Skeletal muscle satellite cell (primary cell): ENCODE results near the gene MFN1.

Experiments used
- H3K27me3 ChIP-seq: 2 replicates; pipeline ENCODE4 v1.7.0; 2013; ENCODE audit warnings: low read length; ENCODE audit not compliant: control insufficient read depth, insufficient read depth
- H3K36me3 ChIP-seq: 2 replicates; pipeline ENCODE4 v1.7.0; 2013; ENCODE audit warnings: mild to moderate bottlenecking, control low read depth, low read length; ENCODE audit not compliant: insufficient read depth
- H3K4me1 ChIP-seq: 2 replicates; pipeline ENCODE4 v1.7.0; 2013; ENCODE audit warnings: low read length; ENCODE audit not compliant: control insufficient read depth, insufficient read depth
- H3K4me2 ChIP-seq: 2 replicates; pipeline ENCODE4 v1.7.0; 2013; ENCODE audit warnings: mild to moderate bottlenecking, low read length
- H3K4me3 ChIP-seq: 2 replicates; pipeline ENCODE4 v1.7.0; 2013; ENCODE audit warnings: low read length
- H3K9ac ChIP-seq: 2 replicates; pipeline ENCODE4 v1.7.0; 2013; ENCODE audit warnings: mild to moderate bottlenecking, low read depth, low read length, moderate library complexity
- H3K9me3 ChIP-seq: replicated peaks from 2 replicates; pipeline ENCODE4 v1.7.0; 2013; ENCODE audit warnings: mild to moderate bottlenecking, control low read depth, low read length

MFN1 gene

DNA sequence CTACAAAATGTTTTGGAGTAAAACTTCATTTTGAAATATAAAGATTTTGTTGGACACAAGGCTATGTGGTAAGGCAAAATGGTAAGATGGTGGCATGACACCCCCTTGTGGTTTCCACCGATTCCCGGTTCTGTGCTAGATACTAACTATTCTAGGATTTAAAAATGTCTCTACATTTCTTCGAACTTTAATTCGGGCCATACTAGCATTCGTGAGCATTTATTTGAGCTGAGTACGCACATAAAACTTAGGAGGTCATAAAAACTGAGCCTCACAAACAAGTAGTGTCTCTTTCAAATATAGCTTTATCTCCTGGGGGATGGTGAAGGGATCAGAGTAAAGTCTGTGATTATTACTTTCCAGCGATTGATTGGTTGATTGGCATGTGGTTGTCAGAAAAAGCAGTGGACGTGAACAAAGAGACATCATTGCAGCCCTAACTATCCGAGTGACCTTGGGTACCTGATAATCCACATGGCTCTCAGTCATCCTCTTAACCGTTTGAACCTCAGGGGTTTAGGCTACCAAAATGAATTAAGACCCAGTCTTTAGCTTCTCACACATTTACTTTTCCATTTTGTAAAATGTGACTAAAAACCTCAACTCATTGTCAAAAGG lies 25.7 kb upstream of the MFN1 start:
- Histone ChIP-seq H3K9ac (peak overlapping the region; percentile 97), H3K27me3 (no peaks in the 10 kb centered on the region), H3K4me3 (peak overlapping the region; percentile 93)

DNA sequence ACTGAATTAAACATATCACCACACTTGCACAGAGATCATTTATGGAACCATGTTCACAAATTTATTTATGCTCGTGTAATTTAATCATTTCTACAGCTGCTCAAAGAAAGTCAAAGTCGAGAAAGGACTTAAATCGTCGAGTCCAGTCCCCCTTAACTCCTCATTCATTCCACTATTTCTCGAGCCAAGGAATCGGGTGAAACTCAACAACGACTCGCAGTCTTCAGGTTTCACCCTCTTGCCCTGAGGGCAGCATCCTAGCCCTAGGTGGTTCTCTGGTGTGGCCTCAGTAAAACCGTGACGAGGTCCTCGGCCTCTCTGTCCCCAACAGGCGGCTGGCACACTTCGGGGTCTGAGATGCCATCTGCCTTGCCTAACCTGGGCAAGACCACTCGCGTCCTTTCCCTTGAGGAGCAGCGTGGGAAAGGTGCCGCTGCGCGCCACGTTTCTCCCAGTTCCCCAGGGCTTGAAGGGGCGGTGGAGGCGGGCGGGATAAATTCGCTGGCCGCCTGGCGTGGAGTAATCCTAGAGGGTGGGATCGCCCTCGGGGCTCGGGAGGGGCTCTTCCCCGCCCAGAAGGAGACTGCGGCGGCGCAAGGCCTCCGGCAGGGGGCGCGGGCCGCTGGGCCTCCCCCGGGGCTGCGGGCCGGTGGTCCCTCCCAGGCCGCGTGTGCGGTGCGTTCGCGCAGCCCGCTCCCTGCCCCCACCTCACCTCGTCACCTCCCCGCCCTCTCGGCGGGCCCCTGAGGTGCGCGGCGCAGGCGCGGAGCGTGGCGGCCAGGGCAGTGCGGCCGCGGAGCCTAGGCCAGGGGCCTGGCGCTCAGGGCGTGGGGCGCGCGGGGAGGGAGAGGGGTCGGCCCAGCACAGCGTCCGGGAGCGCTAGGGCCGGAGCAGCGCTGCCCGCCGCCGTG lies 25.0 kb upstream of the MFN1 start, which contains the start of gene ZNF639:
ZNF639 (plus strand) TSS at position 746 of the 911 bp plus-strand sequence. CDS start 5,263 bp downstream, outside the sequence.
- H3K4me2 ChIP-seq: peak within 1 kb of the TSS; percentile 82
- H3K4me3 ChIP-seq: peak within 1 kb of the TSS; percentile 93
- peaks cover 18% of the 10 kb centered on the region for H3K4me1 ChIP-seq
- no peaks in the 10 kb centered on the region for H3K27me3 ChIP-seq
- no peaks in the 10 kb centered on the region for H3K9me3 ChIP-seq
- peaks cover 5% of the 10 kb centered on the region for H3K36me3 ChIP-seq
- peak within 1 kb of the TSS; percentile 97 for H3K9ac ChIP-seq

More for the DNA sequence above, 25.7 kb upstream of the MFN1 start:
- Histone ChIP-seq H3K9me3 (no peaks in the 10 kb centered on the region), H3K4me1 (peaks cover 18% of the 10 kb centered on the region), H3K4me2 (peak overlapping the region; percentile 82), H3K36me3 (peaks cover 4% of the 10 kb centered on the region)

DNA sequence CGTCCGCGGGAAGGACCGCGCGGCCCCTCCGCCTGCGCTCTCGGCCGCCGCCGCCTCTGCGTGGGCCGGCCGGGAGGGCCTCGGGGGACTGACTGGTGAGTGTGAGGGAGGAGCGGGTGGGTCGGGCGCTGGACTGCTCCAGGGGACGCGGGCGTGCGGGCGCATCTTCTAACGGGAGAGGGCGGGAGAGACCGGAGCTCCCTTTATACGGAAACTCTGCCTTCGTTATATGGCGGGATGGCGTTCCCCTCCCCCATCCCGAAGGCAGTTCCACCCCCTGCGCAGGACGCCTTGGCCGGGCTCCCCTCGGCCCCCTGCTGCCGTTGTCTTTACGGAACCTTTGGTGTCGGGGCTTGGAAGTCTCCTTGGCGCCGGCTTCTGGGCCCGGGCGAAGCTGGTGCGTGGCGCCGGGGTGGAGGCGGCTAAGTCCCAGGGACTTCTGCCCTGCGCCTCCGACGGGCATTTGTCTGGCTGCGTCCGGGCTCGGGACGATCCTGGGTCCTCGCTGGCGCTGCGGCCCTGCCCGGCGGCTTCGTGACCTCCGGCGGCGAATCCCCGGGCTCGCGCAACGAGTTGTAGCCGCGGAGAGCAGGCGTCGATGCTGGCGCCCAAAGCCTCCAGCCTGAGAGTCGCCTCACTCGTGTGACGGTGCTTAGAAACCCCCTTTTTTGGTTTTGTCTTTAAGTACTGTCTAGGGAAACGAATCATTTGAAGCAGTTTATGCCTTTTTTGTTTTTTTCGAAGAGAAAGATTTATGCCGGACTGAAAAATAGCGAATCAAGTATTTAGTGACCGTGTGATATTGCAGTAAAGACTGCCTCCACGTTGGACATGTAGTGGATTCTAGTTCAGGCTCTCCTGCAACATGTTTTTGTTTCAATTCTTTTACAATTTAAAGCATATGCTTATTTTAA lies 24.1 kb upstream of the MFN1 start:
- H3K4me2 ChIP-seq: peak overlapping the region; percentile 82
- H3K36me3 ChIP-seq: peaks cover 11% of the 10 kb centered on the region
- peaks cover 18% of the 10 kb centered on the region for H3K4me1 ChIP-seq
- no peaks in the 10 kb centered on the region for H3K27me3 ChIP-seq
- peak overlapping the region; percentile 93 for H3K4me3 ChIP-seq
- no peaks in the 10 kb centered on the region for H3K9me3 ChIP-seq
- peak overlapping the region; percentile 97 for H3K9ac ChIP-seq

DNA sequence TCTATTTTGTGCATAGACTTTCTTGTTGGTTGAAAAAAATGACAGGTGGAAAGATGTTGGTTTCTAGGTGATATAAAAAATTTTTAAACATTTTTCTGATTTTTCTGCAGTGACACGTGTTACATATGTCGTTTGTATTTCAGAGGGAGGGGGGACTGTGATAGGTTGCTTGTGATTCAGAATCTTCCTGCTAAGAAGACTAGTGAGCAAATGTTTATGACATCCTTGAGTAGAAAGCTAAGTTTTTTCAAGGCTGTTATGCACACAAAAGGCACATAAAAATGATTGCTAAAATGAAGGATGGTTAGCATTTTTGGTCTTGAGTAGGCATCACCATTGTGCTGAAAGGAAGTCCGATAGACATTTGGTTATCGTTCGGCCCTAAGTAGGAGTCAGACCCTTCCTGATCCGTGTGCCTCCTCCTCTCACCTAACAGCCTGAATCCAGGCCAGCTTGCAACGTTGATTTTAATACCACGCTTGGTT lies 23.2 kb upstream of the MFN1 start:
- no peaks in the 10 kb centered on the region for H3K9me3 ChIP-seq
- H3K9ac ChIP-seq: peak overlapping the region; percentile 97
- H3K4me1 ChIP-seq: peaks cover 18% of the 10 kb centered on the region
- H3K4me2 ChIP-seq: peak overlapping the region; percentile 82
- no peaks in the 10 kb centered on the region for H3K27me3 ChIP-seq
- peaks cover 16% of the 10 kb centered on the region for H3K36me3 ChIP-seq
- H3K4me3 ChIP-seq: peak overlapping the region; percentile 93

DNA sequence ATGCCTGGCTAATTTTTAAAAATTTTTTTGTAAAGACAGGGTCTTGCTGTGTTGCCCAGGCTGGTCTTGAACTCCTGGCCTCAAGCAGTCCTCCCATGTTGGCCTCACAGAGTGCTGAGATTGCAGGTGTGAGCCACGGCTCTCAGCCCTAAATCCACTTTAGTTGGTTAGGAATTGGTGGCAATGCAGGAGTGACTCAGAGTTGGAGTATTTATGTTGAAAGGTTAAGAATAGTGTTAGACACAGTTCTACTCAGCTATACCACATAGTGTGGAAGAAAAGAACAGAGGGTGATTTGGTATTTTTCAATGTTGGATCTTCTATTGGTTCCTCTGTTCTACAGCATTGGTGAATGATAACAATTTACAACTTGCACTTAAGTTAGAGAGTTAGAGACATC lies 17.1 kb upstream of the MFN1 start:
- no peak overlapping the region for H3K4me2 ChIP-seq
- peaks cover 66% of the 10 kb centered on the region for H3K36me3 ChIP-seq
- H3K4me3 ChIP-seq: no peak overlapping the region
- no peaks in the 10 kb centered on the region for H3K4me1 ChIP-seq
- no peaks in the 10 kb centered on the region for H3K9me3 ChIP-seq
- H3K9ac ChIP-seq: no peak overlapping the region
- no peaks in the 10 kb centered on the region for H3K27me3 ChIP-seq

DNA sequence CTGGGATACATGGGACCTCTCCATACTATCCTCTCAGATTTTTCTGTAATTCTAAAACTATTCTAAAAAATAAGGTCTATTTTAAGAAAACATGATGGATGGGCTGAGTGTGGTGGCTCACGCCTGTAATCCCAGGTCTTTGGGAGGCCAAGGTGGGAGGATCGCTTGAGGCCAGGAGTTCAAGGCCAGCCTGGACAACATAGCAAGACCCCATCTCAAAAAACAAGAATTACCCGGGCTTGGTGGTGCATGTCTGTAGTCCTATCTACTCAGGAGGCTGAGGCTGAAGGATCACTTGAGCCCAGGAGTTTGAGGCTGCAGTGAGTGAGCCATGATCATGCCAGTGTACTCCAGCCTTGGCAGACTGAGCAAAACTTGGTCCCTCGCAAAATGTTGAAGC lies 15.3 kb upstream of the MFN1 start:
- Histone ChIP-seq H3K4me3 (no peak overlapping the region), H3K9ac (no peak overlapping the region), H3K4me2 (no peak overlapping the region), H3K4me1 (no peaks in the 10 kb centered on the region), H3K36me3 (peaks cover 74% of the 10 kb centered on the region), H3K9me3 (no peaks in the 10 kb centered on the region), H3K27me3 (no peaks in the 10 kb centered on the region)

DNA sequence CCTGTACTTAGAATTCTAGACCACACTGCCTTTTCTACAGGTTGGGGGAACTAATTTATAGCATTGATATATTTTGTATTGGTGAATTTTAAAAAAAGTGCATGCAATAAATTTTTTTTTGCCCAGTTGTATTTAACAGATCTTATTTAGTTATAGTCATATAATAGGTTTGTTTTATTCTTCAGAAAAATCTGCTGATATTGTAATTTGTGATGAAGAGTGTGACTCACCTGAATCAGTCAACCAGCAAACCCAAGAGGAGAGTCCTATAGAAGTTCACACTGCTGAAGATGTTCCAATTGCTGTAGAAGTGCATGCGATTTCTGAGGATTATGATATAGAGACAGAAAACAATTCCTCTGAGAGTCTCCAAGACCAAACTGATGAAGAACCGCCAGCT lies 14.4 kb upstream of the MFN1 start:
- H3K4me3 ChIP-seq: no peak overlapping the region
- H3K9me3 ChIP-seq: no peaks in the 10 kb centered on the region
- peaks cover 68% of the 10 kb centered on the region for H3K36me3 ChIP-seq
- H3K27me3 ChIP-seq: no peaks in the 10 kb centered on the region
- H3K4me1 ChIP-seq: no peaks in the 10 kb centered on the region
- H3K9ac ChIP-seq: no peak overlapping the region
- no peak overlapping the region for H3K4me2 ChIP-seq

DNA sequence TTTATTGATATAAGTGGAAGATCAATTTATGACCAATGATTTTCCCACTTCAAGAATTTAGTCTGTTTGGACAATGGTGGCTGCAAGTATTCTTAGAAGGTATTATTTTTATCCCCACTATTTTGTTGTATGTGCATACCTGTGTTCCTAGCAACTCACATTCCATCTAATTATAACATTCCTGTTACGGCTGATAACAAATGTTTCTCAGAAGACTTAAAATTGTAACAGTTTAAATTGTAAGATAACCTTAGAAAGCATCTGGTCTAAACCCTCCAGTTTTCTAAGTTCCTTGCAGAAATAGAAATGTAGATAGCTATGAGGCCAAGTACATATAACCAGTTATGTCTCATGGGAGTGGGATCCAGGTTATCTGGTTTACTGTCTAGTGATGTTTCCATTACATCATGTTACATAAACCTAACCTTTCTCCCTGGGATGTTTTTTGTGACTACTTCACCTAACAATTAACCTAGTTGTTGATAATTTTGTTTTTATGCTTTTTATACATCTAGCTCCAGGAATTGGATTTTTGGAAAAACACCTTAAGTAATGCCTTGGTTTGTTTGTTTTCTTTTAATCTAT lies 11.1 kb upstream of the MFN1 start:
- H3K9me3 ChIP-seq: no peaks in the 10 kb centered on the region
- H3K4me3 ChIP-seq: no peak overlapping the region
- H3K4me2 ChIP-seq: no peak overlapping the region
- no peaks in the 10 kb centered on the region for H3K27me3 ChIP-seq
- H3K36me3 ChIP-seq: peaks cover 46% of the 10 kb centered on the region
- H3K4me1 ChIP-seq: no peaks in the 10 kb centered on the region
- H3K9ac ChIP-seq: no peak overlapping the region

DNA sequence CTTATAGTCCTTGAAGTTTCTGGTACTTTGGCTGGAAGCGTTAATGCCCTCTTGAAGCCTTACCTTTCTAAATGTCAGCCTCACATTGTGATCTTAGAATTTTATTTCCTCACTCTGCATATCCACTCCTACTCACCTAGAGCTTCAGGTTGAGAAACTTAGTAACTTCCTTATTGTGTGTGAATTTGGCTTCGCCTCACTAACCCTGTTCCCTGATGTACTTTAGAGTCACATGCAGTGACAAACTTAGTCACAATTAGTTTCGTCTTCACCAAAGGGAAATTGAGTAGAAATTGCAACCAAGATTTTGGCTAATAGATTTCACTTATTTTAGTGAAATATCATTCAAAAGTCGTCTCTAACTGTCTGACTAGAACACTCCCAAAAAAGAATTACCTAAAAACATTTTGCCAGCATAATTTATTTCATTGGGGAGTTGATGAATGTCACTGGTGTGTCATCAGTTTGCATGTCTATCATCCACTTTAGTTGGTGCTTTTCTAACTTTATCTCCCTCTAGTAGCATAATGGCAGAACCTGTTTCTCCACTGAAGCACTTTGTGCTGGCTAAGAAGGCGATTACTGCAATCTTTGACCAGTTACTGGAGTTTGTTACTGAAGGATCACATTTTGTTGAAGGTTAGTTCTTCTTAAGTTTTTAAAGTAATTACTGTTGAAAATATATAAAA lies 960 bp downstream of the MFN1 start:
- Histone ChIP-seq H3K27me3 (no peaks in the 10 kb centered on the region), H3K4me2 (peak overlapping the region; percentile 87), H3K9me3 (no peaks in the 10 kb centered on the region), H3K36me3 (peaks cover 19% of the 10 kb centered on the region), H3K9ac (peak overlapping the region; percentile 83), H3K4me1 (peaks cover 9% of the 10 kb centered on the region), H3K4me3 (peak overlapping the region; percentile 92)

DNA sequence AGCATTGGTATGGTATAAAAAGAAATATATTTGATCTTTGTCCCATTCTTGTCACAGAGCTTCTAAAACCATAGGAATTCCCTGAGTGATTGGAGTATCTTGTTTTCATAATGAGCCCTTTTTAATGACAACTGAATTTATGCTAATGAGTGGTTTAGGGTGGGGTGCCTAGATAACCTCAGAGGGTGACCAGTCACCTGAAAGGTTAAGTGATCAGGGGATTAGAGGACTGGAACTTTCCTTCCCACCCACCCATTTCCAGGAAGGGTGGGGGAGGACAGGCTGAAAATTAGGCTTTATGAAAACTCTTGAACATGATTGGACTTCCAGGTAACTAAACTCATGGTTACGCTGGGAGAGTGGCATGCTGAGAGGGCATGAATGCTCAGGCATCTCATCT lies 8.5 kb downstream of the MFN1 start:
- no peak overlapping the region for H3K4me2 ChIP-seq
- H3K36me3 ChIP-seq: peaks cover 49% of the 10 kb centered on the region
- H3K4me1 ChIP-seq: no peaks in the 10 kb centered on the region
- no peaks in the 10 kb centered on the region for H3K9me3 ChIP-seq
- H3K27me3 ChIP-seq: no peaks in the 10 kb centered on the region
- no peak overlapping the region for H3K4me3 ChIP-seq
- H3K9ac ChIP-seq: no peak overlapping the region
